T-helper 9 cell (primary cell): ENCODE data around the gene EFCAB12.
A peak's percentile ranks its signal among the peaks of the same experiment; 100 is the strongest.
"Not testable (repeated sequence)": the region's sequence is repeated elsewhere in the genome, so short reads cannot be mapped to it uniquely, and the experiment has no call there.

Experiments
- DNase-seq: peaks from one replicate; pipeline ENCODE4 v3.0.0-alpha.2; 2020

The EFCAB12 gene

GRCh38 chr3:129391583-129391982, 36.9 kb downstream of the EFCAB12 start:
- DNase-seq: not testable (repeated sequence)

GRCh38 chr3:129389572-129389937, 38.9 kb downstream of the EFCAB12 start:
- no peak for DNase-seq

- not testable (repeated sequence) for DNase-seq
These were observed 39.5 kb downstream of the EFCAB12 start for GRCh38 chr3:129388791-129389571.

GRCh38 chr3:129387487-129387886, 40.9 kb downstream of the EFCAB12 start:
- DNase-seq: no peak

GRCh38 chr3:129386984-129387383, 41.5 kb downstream of the EFCAB12 start:
- no peak for DNase-seq

GRCh38 chr3:129385507-129385906, 42.9 kb downstream of the EFCAB12 start:
- not testable (repeated sequence) for DNase-seq

- no peak for DNase-seq
These were observed 43.7 kb downstream of the EFCAB12 start for GRCh38 chr3:129384594-129385323.

- not testable (repeated sequence) for DNase-seq
These were observed 44.3 kb downstream of the EFCAB12 start for GRCh38 chr3:129384103-129384502.

- peak; percentile 22 for DNase-seq
These were observed 45.1 kb downstream of the EFCAB12 start for GRCh38 chr3:129383292-129383860.

- DNase-seq: no peak
These were observed 46.1 kb downstream of the EFCAB12 start for GRCh38 chr3:129382366-129382765.

- DNase-seq: no peak
These were observed 48.7 kb downstream of the EFCAB12 start for GRCh38 chr3:129379582-129380358.

GRCh38 chr3:129378949-129379348, 49.5 kb downstream of the EFCAB12 start:
- no peak for DNase-seq

GRCh38 chr3:129377615-129378014, 50.8 kb downstream of the EFCAB12 start:
- DNase-seq: no peak

GRCh38 chr3:129375099-129375498, 53.3 kb downstream of the EFCAB12 start:
- no peak for DNase-seq

GRCh38 chr3:129371041-129371826, 57.2 kb downstream of the EFCAB12 start:
- DNase-seq: no peak

GRCh38 chr3:129370248-129370964, 58.0 kb downstream of the EFCAB12 start:
- DNase-seq: no peak

GRCh38 chr3:129369711-129370110, 58.7 kb downstream of the EFCAB12 start:
- no peak for DNase-seq

GRCh38 chr3:129367821-129368220, 60.6 kb downstream of the EFCAB12 start:
- DNase-seq: no peak

- DNase-seq: no peak
These were observed 62.1 kb downstream of the EFCAB12 start for GRCh38 chr3:129366312-129366831.

GRCh38 chr3:129365296-129366136, 62.9 kb downstream of the EFCAB12 start:
- no peak for DNase-seq
